Neural cell (in vitro differentiated cells): ENCODE results near the gene POFUT1. TPM values are rescaled to one million over a fixed set of nuclear protein-coding genes. Genes with fewer than 3 reads are reported as not detected.

Experiments
- H2AFZ ChIP-seq: fragments of 200-600, 300-800 bp; sonication (generic), shearing (Covaris generic); 2 replicates; pipeline ENCODE4 v1.6.0; 2014; ENCODE audit warnings: low read depth, mild to moderate bottlenecking, antibody characterized with exemption, low read length, moderate library complexity
- H3F3A ChIP-seq: fragments of 200-600 bp; shearing (Covaris generic); 2 replicates; pipeline ENCODE4 v1.6.1; 2016; ENCODE audit warnings: mild to moderate bottlenecking, moderate library complexity, mixed read lengths, antibody characterized with exemption, low read length; ENCODE audit not compliant: insufficient read depth, poor library complexity, severe bottlenecking
- H3K27ac ChIP-seq: fragments of 200-600, 300-800 bp; sonication (generic), shearing (Covaris generic); 2 replicates; pipeline ENCODE4 v1.5.1; 2014; ENCODE audit warnings: mild to moderate bottlenecking, low read length, moderate library complexity
- H3K27me3 ChIP-seq: fragments of 300-800, 200-600 bp; sonication (generic), shearing (Covaris generic); 2 replicates; pipeline ENCODE4 v1.6.0; 2014; ENCODE audit warnings: mild to moderate bottlenecking, low read depth, low read length, moderate library complexity; ENCODE audit not compliant: insufficient read depth
- H3K36me3 ChIP-seq: fragments of 300-800, 200-600 bp; sonication (generic), shearing (Covaris generic); 2 replicates; pipeline ENCODE4 v1.5.1; 2014; ENCODE audit warnings: mild to moderate bottlenecking, antibody characterized with exemption, low read length, moderate library complexity; ENCODE audit not compliant: insufficient read depth
- H3K4me2 ChIP-seq: fragments of 300-800, 200-600 bp; sonication (generic), shearing (Covaris generic); 2 replicates; pipeline ENCODE4 v1.6.0; 2014; ENCODE audit warnings: mild to moderate bottlenecking, low read length
- H3K4me3 ChIP-seq: fragments of 300-800, 200-600 bp; sonication (generic), shearing (Covaris generic); 2 replicates; pipeline ENCODE4 v1.5.1; 2014; ENCODE audit warnings: mild to moderate bottlenecking, low read length, moderate library complexity
- H3K79me2 ChIP-seq: fragments of 200-600 bp; shearing (Covaris generic); replicated peaks from 2 replicates; pipeline ENCODE4 v1.6.0; 2014; ENCODE audit warnings: mild to moderate bottlenecking, low read length, moderate library complexity; ENCODE audit not compliant: insufficient read depth
- H3K9ac ChIP-seq: fragments of 300-800, 200-600 bp; sonication (generic), shearing (Covaris generic); 2 replicates; pipeline ENCODE4 v1.6.1; 2016; ENCODE audit warnings: mild to moderate bottlenecking, low read length, mixed read lengths
- H3K9me2 ChIP-seq: fragments of 200-600 bp; shearing (Covaris generic); 2 replicates; pipeline ENCODE4 v1.6.1; 2016; ENCODE audit warnings: mild to moderate bottlenecking, low read length, mixed read lengths; ENCODE audit not compliant: insufficient read depth
- H3K9me3 ChIP-seq: fragments of 200-600, 300-800 bp; sonication (generic), shearing (Covaris generic); 2 replicates; pipeline ENCODE4 v1.6.1; 2016; ENCODE audit warnings: mild to moderate bottlenecking, mixed run types, low read length, moderate library complexity, mixed read lengths
- H4K20me1 ChIP-seq: fragments of 200-600 bp; shearing (Covaris generic); 2 replicates; pipeline ENCODE4 v1.6.1; 2016; ENCODE audit warnings: mild to moderate bottlenecking, mixed run types; ENCODE audit not compliant: insufficient read depth
- EP300 ChIP-seq: fragments of 450-650 bp; conservative IDR thresholded peaks from 2 replicates; pipeline ENCODE4 v1.6.1; 2014; ENCODE audit warnings: antibody characterized with exemption, mild to moderate bottlenecking, moderate library complexity; ENCODE audit not compliant: poor library complexity, severe bottlenecking
- EZH2 ChIP-seq: fragments of 200-600, 300-800 bp; shearing (Covaris generic), sonication (generic); IDR thresholded peaks from 2 replicates; pipeline ENCODE4 v1.6.1; 2014; ENCODE audit warnings: antibody characterized with exemption, low read length, borderline replicate concordance, mild to moderate bottlenecking; ENCODE audit not compliant: insufficient read depth, poor library complexity, severe bottlenecking
- MXI1 ChIP-seq: fragments of 450-650 bp; conservative IDR thresholded peaks from 2 replicates; pipeline ENCODE4 v1.6.1; 2014; ENCODE audit warnings: antibody characterized with exemption, mild to moderate bottlenecking; ENCODE audit not compliant: poor library complexity, severe bottlenecking
- POLR2AphosphoS5 ChIP-seq: IDR thresholded peaks from 2 replicates; pipeline ENCODE4 v1.6.1; 2012
- RAD21 ChIP-seq: fragments of 450-650 bp; conservative IDR thresholded peaks from 2 replicates; pipeline ENCODE4 v1.6.1; 2014; ENCODE audit warnings: antibody characterized with exemption, mild to moderate bottlenecking, moderate library complexity
- SMC3 ChIP-seq: fragments of 450-650 bp; conservative IDR thresholded peaks from 2 replicates; pipeline ENCODE4 v1.6.1; 2014; ENCODE audit warnings: antibody characterized with exemption, mild to moderate bottlenecking, moderate library complexity; ENCODE audit not compliant: poor library complexity
- TAF1 ChIP-seq: IDR thresholded peaks from 2 replicates; pipeline ENCODE4 v1.6.1; 2012; ENCODE audit warnings: low read depth
- polyA plus RNA-seq: library from polyadenylated mRNA; depleted of rRNA; stranded (reverse); fragments of >200 nt; gene quantifications from 2 replicates; pipeline ENCODE4 v1.2.3, GENCODE V29; 2014
- TF ChIP-seq, protein P1 (sequence below): IDR thresholded peaks from 2 replicates; pipeline ENCODE4 v1.6.1; 2012; ENCODE audit warnings: borderline replicate concordance
- TF ChIP-seq, protein P2 (sequence below): fragments of 450-650 bp; IDR thresholded peaks from 2 replicates; pipeline ENCODE4 v1.5.1; 2014; ENCODE audit warnings: antibody characterized with exemption, mild to moderate bottlenecking, moderate library complexity; ENCODE audit not compliant: poor library complexity, severe bottlenecking

POFUT1 gene
- polyA plus RNA-seq, 1 donor from 2014 or later = 14.0 TPM

DNA sequence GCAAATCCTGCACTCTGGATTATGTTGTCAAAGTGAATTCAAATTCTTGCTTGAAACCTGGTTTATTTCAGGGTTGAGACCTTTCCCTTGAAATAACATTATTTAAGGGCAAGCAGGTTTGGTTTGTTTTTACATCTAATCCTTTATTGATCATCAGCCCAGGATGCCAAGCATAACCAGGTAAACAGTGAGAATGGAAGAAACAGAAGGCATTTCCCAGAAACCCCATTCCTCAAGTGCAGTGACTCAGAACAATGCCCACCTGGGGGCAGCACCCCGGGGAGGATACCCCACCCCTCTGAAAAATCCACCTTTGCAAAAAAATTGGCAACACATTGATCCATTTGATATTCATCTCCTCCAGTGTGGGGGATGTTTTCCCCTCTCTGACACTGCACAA, 32.5 kb downstream of the POFUT1 start:
- Histone ChIP-seq H3K79me2 (no peaks in the 10 kb centered on the region), H3K27me3 (no peaks in the 10 kb centered on the region), H3K4me2 (no peak overlapping the region), H3K9ac (no peak overlapping the region), H3K4me3 (no peak overlapping the region), H3K9me2 (no peaks in the 10 kb centered on the region), H3K36me3 (no peaks in the 10 kb centered on the region), H3F3A (no peaks in the 10 kb centered on the region), H3K9me3 (no peaks in the 10 kb centered on the region), H3K27ac (no peak overlapping the region), H2AFZ (no peak overlapping the region), H4K20me1 (no peaks in the 10 kb centered on the region)
- TF ChIP-seq, protein P1, sequence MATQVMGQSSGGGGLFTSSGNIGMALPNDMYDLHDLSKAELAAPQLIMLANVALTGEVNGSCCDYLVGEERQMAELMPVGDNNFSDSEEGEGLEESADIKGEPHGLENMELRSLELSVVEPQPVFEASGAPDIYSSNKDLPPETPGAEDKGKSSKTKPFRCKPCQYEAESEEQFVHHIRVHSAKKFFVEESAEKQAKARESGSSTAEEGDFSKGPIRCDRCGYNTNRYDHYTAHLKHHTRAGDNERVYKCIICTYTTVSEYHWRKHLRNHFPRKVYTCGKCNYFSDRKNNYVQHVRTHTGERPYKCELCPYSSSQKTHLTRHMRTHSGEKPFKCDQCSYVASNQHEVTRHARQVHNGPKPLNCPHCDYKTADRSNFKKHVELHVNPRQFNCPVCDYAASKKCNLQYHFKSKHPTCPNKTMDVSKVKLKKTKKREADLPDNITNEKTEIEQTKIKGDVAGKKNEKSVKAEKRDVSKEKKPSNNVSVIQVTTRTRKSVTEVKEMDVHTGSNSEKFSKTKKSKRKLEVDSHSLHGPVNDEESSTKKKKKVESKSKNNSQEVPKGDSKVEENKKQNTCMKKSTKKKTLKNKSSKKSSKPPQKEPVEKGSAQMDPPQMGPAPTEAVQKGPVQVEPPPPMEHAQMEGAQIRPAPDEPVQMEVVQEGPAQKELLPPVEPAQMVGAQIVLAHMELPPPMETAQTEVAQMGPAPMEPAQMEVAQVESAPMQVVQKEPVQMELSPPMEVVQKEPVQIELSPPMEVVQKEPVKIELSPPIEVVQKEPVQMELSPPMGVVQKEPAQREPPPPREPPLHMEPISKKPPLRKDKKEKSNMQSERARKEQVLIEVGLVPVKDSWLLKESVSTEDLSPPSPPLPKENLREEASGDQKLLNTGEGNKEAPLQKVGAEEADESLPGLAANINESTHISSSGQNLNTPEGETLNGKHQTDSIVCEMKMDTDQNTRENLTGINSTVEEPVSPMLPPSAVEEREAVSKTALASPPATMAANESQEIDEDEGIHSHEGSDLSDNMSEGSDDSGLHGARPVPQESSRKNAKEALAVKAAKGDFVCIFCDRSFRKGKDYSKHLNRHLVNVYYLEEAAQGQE = no peak
- TF ChIP-seq POLR2AphosphoS5 (no peak), TAF1 (no peak), EP300 (no peak), RAD21 (no peak), SMC3 (peak; percentile 19)
- TF ChIP-seq, protein P2, sequence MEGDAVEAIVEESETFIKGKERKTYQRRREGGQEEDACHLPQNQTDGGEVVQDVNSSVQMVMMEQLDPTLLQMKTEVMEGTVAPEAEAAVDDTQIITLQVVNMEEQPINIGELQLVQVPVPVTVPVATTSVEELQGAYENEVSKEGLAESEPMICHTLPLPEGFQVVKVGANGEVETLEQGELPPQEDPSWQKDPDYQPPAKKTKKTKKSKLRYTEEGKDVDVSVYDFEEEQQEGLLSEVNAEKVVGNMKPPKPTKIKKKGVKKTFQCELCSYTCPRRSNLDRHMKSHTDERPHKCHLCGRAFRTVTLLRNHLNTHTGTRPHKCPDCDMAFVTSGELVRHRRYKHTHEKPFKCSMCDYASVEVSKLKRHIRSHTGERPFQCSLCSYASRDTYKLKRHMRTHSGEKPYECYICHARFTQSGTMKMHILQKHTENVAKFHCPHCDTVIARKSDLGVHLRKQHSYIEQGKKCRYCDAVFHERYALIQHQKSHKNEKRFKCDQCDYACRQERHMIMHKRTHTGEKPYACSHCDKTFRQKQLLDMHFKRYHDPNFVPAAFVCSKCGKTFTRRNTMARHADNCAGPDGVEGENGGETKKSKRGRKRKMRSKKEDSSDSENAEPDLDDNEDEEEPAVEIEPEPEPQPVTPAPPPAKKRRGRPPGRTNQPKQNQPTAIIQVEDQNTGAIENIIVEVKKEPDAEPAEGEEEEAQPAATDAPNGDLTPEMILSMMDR = no peak

DNA sequence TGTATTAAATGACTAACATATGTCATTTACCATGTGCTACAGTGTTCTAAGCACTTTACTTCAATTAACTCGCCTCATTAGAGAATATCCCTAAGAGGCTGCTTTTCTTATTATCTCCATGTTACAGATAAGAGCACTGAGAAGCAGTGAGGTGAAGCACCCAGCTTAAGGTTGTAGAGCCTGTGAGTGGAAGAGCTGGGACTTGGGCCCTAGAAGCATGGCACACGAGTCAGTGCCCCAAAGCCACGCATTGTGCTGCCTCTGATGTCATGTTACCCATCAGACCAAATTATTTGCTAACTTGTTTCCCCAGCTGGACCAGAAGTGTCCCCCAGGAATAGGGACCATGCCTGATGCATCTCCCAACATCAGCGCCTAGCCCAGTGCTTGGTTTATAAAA, 34.1 kb downstream of the POFUT1 start:
- Histone ChIP-seq H3K9me3 (no peaks in the 10 kb centered on the region), H3K4me2 (no peak overlapping the region), H3K27ac (no peak overlapping the region), H3K9me2 (no peaks in the 10 kb centered on the region), H3F3A (no peaks in the 10 kb centered on the region), H4K20me1 (no peaks in the 10 kb centered on the region), H3K79me2 (no peaks in the 10 kb centered on the region), H3K27me3 (no peaks in the 10 kb centered on the region), H3K36me3 (no peaks in the 10 kb centered on the region), H2AFZ (no peak overlapping the region), H3K9ac (no peak overlapping the region), H3K4me3 (no peak overlapping the region)
- TF ChIP-seq SMC3 (no peak), EP300 (no peak), EZH2 (no peak), POLR2AphosphoS5 (no peak), MXI1 (no peak), TAF1 (no peak), RAD21 (no peak)
- TF ChIP-seq, protein P1 = no peak
- TF ChIP-seq, protein P2 = no peak
